GM19372 (cell line): ENCODE measurements around the gene ZNF516.

ENCODE experiments used
- ATAC-seq: cut with Tn5 transposase; IDR thresholded peaks from one replicate; pipeline ENCODE4 v1.9.1; 2021; ENCODE audit warnings: mild to moderate bottlenecking, low read depth, moderate library complexity; ENCODE audit not compliant: unreplicated experiment

Gene ZNF516

DNA sequence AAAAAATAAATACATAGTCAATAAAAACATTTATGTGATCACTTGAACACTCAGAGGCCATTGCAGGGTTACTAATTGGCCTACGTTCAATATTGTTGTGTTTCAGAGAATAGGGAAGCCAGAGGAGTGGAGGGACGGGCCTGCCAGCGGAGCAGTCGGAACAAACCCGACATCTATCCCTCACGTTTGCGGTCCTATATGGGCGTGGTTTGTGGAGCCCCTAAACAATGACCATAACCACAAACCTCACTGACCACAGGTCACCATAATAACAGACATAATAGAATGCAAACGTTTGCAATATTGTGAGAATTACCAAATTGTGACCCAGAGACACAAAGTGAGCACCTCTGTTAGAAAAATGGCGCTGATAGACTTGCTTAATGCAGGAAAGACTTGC is 19.5 kb upstream of the ZNF516 start:
- no peak for ATAC-seq

DNA sequence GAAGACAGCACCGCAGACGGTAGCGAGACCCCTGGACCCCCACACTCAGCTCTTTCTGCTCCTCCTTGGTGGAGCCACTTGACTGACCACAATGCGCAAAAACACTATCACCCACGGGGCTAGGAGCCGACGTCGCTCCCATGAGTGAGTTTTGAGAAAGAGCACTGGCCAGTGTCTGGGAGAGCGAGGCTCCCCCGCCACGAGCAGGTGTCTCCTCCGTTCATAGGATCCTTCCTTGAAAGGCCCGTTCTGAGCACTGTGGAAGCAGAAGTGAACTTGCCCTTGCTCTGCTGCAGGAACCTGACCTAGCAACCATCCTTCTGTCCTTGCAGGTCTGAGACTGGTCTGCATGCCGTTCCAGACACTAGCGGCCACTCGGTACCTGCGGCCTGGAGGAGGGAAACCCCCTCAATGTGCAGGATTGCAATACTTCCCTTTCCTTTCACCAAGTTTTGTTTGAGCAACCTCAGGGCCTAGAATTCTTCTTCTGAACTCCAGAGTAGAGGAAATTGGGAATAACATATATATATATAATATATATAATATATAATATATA is 12.9 kb upstream of the ZNF516 start:
- no peak for ATAC-seq

DNA sequence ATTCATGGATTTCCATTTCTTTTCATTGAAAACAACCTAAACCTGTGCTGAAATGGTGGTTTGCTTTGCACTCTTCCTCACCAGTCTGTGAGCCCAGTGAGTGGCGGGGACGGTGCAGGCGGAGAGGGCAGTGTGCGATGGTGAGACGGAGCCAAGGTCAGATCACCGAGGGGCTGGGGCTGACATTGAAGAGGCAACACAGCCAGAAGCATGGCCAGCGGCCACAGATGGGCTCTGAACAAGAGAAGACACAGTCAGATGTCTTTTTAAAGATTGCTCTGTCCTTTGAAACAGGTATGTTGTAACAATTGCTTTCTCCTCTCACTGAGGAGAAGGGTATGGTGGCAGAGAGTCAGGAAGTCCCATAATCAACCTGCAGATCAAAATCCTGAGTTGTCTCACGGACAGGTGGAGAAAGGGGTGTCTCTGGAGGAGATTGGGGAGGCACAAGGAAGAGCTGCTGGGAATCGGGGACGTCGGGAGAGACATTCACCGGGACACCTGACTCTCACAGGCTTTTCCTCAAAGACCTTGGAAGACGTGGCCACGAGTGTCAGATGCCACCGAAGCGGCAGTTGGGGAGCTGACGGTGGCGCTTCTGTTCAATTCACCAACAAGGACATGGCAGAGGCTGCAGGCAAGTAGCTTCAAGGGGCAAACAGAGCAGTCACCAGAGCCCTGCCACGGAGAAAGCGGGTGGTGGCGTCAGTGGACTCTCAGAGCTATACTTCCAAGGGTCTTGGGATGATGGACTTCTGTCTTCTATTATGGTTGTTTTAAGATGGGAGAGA is 12.1 kb upstream of the ZNF516 start:
- no peak for ATAC-seq

DNA sequence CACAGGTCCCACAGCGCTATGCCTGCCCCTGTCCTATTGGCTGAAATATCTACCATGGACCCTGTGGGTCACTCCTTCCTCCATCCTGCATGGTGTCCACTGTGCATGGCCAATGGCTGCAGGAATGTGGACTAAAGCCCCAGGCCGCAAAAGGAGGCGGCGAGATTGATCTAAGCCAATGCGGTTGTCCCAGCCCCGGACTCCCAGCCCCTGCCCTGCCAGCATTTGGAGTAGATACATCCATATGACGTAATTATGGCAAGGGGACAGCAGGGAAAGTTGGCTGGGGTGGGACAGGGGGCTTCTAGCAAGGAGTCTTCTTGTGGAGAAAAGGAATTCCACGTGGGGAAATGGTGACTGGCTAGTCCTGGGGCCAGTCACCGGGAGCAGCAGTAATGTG is 11.4 kb upstream of the ZNF516 start:
- ATAC-seq: no peak

DNA sequence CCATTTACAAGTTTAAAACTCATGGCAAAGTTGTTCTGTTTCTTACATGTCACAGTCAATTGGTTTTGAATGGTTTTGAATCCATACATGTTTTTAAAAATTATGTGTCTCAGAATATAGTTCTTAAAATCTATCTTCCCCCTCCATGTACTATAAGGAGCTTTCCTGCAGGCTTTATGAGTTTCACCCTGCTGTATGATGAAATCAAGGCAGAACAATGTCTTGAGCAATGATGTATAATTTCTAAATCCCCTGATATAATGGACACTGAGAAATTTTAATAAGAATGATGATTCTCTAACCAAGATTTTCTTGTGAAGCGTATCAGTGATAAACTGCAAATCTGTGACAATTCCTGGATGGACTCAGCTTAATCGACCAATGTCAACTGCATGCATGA is 10.6 kb upstream of the ZNF516 start:
- no peak for ATAC-seq

DNA sequence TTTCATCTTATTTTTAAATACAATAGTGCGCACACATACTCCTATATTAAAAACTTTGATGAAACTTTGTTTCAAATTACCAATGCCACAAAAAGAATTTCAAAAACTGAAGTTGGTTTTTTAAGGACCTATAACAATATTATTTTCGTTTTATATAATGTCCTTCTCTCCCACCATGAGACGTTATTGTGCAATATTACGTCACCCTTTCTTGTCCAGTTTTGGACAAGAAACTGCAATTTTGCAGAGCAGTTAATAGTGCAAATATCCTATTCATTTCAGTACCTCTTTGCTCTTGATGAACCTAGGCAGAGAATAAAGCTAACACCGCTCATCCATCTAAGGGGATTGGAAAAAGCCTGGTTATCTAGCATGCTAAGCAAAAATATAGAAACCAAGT is 9.7 kb upstream of the ZNF516 start:
- ATAC-seq: no peak

DNA sequence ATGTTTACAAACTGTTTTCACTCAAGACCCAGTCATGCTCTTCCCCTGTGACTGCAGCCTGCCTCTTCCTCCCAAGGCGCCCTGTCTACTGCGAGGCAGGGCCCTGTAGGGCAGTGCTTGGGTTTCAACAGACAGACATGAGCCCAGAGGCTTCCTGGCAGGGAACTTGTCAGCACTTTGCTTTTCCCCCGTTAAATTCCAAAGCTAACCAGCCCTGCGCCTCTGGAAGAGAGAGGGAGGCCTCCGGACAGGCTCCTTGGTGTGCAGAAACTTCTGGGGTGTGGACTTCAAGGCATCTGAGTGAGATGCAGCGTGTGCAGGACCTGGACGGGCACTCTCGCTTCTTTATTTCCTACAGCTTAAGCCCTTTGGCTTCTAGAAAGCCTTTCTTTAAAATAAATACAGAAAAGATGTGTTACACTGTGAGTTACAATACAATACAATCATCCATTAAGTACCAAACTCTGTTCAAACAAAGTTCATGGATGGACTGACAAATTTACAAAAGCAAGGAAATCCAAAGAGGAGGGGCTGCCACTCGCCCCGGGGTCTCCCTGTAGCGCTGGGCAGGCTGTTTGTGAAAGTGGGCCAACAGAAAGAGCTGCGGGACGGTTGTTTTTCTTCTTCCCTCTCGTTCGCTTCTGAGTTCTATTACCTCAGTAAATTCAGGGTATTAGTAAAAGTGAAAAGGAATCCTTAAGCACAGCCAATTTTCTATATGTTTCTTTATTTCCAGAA is 8.8 kb upstream of the ZNF516 start:
- ATAC-seq: no peak

DNA sequence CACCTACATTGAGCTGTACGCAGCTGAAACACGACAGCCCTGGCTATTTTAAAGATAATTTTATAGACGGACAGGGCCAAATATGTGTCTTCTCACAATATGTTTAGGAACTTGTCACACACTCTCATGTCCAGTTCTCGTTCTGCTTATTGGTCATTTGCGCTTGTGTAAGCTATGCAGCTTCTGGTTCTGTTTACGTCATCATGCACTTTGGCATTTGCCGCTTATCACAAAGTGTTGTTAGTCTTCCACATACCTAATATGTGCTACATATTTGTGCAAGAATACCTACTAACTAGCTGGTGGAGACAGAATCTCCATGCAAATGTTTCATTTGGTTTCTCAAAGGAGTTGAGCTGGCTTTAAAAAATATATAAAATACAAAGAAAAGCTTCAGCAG is 7.5 kb upstream of the ZNF516 start:
- ATAC-seq: no peak

DNA sequence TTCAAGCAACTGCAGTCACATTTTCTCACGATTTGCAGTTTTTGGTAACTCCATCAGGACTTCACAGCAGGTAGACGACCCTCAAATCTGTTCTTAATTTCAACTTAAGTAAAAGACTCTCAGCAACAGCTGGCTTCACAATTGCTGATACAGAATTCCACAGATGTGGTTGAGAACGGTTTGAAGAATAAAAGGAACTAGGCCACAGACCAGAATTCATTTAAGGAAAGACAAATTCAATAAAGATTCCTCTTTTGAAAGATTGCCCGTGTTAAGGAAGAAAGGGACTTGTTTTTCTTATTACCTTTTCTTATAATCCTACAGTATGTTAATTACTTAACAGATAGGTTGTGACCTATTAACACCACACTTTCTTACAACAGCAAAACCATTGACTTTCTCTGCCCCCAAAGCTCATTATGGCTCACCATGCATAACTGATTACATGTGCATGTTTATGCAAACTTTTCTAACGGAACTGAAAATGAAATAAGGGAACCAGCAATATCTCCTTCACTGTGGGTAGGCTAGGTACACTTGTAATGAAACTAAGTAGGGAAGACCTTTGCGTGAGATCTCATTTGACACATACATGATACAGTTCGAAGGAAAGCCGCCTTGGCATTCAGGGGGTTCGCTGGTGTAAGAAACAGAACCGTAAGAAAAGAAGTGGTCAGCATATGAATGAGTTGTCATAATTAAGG is 4.7 kb upstream of the ZNF516 start:
- peak; percentile 88 for ATAC-seq

DNA sequence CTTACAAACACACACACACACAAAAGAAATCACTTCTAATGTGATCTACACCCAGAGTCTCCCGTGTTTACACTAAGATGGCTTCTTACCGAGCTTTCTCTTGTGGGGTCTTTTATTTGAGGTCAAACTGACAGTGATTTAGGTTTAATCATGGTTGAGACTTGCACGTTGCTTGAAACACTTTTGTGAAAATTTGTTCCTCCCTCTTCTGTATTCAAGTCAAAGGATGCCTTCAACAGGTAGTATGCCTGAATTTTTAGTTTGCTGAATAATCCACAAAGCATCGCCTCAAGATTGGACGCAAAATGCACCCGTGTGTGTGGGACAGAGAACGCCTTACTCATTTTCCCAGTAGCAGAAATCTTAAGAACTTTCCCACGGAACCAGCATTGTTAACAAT is 4.0 kb upstream of the ZNF516 start:
- no peak for ATAC-seq

DNA sequence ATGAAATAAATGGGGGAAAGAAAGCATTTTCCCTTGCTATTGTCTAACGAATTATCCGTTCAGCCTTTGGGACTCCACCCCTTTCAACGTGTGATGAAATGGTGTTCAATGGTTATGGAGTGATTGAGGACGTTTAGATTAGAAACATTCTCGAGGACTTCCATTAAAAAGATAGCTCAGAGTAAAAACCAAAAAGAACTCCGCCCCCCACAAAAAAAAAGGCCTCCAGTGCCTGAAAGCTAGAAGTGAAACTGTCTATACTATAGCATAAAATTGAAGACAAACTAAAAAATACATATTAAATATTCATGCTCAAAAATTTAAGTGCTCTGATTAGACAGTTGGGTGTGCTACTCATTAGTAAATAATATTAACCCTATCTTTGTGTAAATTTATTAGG is 3.0 kb upstream of the ZNF516 start:
- no peak for ATAC-seq

DNA sequence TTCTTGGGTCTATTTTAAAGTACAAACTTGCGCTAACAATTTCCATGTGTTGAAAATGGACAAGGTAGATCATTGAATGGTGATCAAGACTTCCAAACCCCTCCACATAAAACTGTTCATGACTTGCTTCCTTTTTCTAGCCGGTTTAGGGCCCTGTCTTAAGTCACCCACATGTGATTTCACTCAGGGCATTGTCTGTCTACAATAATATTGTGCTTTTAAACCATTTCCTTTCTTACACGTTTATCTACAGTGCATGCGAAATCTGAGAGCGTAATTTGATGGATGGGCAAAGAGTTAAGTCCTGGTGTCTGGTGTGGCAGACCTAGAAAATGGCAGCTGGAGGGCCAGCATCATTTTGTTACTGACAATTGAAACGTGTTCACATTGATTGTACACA is 2.0 kb upstream of the ZNF516 start:
- no peak for ATAC-seq

DNA sequence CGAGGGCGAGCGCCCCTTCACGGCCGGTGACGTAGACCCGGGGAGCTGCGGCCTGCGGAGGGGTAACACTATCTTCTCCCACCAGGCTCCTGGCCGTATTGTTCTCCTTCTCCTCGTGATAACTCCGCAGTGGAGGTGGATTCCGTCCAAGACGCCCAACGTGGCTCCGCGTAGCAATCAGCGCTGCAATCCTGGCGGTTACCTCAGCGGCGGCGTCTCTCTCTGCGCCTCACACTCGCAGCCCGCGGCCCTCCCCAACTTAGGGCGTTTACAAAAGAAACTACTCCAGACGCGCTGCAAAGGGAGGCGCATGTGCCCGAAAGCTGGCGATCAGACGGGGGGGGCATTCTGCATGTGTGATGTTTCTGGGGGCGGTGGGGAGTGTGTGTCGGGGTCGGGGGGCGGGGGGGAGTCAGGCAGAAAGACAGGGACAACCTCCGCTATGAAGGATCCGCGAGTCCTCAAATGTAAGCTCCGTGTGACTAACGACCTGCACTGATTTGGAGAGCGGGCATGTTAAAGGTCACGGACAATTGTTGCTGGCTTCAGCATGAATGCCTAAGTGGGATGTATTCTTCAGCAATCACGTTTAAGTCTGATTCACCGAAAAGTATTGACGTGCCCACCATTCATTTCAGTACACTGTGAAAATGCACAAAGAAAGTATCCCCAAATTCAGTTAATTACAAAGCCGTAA is 1.3 kb upstream of the ZNF516 start:
- ATAC-seq: no peak

DNA sequence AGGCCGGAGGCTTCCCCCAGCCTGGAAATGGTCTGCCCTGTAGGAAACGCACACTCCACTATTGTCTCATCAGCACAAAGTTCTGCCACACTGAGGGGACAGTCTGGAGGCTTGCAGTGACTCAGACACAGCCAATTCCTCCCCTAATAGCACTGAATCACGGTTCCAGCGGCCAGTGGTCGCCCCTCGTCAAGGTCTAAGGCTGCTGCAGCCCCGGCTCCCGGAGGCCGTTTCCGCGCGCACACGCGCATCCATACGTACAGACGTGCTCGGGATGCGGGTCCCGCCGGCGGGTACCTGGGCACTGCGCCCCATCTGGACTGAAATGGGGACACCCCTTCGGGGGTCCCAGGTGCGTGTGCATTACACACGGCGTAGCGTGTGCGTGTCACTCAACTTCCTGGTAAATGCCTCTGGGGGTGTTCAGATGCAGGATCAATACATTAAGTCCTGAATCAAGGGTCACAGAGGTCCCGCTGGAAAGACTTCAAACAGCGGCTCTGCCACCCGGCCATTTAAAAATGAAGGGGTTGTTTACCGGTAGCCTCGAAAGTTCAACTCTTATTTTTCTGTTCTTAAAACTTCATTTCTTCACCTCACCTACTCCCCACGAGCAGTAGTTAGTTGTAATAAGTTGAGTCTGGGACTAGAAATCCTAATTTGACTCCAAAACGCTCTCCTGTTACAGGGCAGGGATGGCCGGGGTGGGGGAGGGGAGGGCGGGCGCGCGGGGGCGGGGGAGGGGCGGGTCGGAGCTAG is 572 bp upstream of the ZNF516 start:
- no peak for ATAC-seq

DNA sequence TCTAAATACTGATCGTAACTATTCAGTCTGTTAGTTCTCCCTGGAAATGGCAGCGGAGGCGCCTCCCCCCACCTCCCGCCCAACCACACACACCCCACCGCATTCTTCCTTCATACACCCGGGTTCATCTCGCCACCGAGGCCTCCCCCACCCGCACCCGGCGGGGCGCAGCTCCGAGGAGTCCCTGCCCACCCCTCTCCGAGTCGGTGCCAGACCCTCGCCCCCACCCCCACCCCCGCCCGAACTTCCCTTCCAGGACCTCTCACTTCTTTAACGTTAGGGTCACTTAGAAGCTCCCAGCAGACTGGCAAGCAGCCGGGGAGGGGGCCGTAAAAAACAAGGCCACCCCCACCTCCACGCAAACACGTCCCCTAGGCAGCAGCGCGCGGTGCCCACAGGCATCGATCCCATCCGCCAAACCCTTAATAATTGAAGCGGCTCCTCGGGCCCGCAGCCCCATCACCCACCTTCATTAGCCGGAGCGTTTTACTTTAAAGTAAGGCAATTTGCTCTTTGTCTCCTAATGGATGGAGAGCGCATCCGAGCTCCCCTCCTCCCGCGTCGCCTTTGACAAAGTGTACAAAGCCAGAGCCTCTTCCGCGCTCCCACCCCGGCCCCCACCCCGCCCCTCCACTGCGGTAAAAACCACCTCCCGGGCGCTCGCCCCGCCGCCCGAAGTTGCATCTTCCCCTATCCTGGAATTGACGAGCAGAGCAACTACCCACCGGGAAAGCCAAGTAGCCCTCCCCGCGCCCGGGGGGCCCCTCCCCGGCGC is 624 bp downstream of the ZNF516 start:
- ATAC-seq: no peak

DNA sequence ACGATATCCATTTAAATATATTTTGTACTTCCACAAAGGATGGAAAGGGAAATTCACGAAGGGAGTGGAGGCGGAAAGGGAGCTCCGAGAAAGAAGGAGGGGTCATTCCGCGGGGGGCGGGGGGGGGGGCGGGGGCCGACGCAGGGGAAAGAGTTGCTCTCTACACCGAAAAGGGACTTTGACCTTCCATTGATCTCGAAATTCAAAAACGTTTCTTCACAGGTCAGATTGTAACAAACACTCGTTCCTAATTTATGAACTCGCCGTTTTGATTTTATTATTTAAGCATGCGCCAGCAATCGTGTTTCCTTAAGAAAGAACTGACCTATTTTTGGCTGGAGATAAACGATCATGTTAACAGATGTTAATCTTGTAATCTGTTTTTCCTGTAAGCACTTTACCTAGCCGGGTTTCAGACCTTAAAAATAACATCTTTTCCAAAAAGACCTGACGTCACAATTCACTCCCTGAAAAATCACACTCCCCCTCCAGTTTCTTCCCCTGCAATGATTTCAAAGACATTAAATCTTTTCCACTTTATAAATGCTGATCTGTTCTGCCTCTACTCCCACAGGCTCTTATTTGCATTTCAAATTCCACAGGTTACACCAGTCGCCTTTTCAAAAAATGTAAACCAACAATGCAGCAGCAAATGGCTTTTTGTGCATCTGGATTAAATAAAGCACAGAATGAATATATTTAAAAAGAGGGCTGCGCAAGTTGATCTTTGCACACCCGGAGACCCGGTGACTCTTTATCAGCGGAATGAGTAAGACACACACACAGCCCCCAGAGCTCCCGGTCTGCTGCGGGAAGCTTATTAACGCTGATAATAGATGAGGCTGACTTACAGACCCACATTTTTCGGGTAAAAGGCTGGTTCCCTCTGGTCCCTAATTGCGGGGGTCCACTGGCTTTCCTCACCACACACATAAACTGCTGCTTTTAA is 1.6 kb downstream of the ZNF516 start:
- ATAC-seq: peak; percentile 7

DNA sequence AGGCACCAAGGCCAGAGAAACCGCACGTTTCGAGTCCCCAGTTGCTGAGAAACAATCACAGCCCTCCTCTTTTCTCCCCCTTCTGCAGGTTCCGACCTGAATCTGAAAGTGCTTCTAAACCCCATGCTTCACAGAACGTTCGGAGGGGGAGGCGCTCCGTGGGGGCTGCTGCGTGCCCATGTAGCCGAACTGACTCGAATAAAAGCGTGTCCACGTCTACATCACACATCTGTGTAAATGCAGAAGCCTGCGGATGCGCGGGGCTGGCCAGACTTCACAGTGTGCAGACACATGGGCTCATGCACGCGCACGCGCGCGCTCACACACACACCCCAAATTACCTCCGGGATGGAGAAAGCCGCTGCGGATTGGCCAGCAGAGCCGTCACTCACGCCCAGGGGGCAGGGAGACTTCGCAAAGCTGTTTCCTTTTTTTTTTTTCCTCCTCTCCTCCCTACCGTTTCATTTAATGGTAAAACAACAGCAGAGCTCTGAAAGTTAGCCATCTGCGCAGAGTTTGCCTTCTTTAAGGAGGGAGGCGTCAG is 2.3 kb downstream of the ZNF516 start:
- peak; percentile 71 for ATAC-seq
